BJ (cell line): Measurements from ENCODE around the gene TOP2A. TPM values are rescaled to one million over a fixed set of nuclear protein-coding genes. Genes with fewer than 3 reads are reported as not detected.

Source experiments
- CTCF ChIA-PET: fragments of 350-600 bp; formaldehyde crosslinking; extraction: SDS; loops from one replicate; lab custom pipeline; 2021; ENCODE audit warnings: antibody characterized with exemption, inconsistent platforms; lab: Yijun Ruan, JAX
- POLR2A ChIA-PET: fragments of 300-600 bp; sonication (Branson Sonifier 250); formaldehyde crosslinking; extraction: SDS; loops from one replicate; lab custom pipeline; 2021; ENCODE audit warnings: antibody characterized with exemption; lab: Charles Lee
- DNase-seq: peaks from one replicate; pipeline ENCODE4 v3.0.0-alpha.2; 2011; ENCODE audit warnings: low read depth
- H3K27me3 ChIP-seq: 2 replicates; pipeline ENCODE4 v1.6.0; 2011; ENCODE audit warnings: low read length; ENCODE audit not compliant: control insufficient read depth, insufficient read depth
- H3K36me3 ChIP-seq: 2 replicates; pipeline ENCODE4 v1.5.1; 2011; ENCODE audit warnings: low read length; ENCODE audit not compliant: control insufficient read depth, insufficient read depth
- H3K4me3 ChIP-seq: 2 replicates; pipeline ENCODE4 v1.5.1; 2011; ENCODE audit warnings: low read depth, mild to moderate bottlenecking, control low read depth, low read length
- CTCF ChIP-seq: IDR thresholded peaks from 2 replicates; pipeline ENCODE4 v1.5.1; 2011; ENCODE audit warnings: low read depth, mild to moderate bottlenecking, control low read depth, inconsistent platforms, low read length, moderate library complexity; ENCODE audit not compliant: insufficient read depth
- polyA plus RNA-seq: library from polyadenylated mRNA; depleted of rRNA; stranded (reverse); fragments of >200 nt; gene quantifications from 2 replicates; pipeline ENCODE4 v1.2.3, GENCODE V29; 2011

TOP2A gene
- polyA plus RNA-seq, 1 experiment = 31.8 TPM

DNA sequence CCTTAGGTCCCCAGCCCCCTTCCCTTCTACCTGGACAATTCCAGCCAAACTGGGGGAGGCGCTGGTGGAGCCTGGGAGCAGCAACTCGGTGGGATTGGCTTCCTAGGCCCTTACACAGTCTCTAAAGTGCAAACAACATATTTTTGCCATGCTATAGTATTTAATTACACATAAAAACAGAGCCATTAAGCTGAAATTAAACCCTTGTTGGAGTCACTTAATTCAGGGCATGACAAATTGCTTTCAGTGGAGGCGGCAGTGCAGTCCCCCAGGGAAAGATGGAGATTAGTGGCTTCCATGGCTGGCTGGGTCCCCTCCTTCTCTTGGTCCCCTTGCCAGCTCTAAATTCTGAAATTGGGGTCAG is 42.9 kb upstream of the TOP2A start:
- H3K36me3 ChIP-seq = peaks cover 28% of the 10 kb centered on the region
- CTCF ChIA-PET = interaction anchor here (1.1 to 4.2 kb wide), 5 partner anchors 10 to 73 kb away, joined by 4 to 31 read pairs (median 7); partner anchors contain the start of gene IGFBP4
- TF ChIP-seq CTCF = no peak
- no peak overlapping the region for H3K4me3 ChIP-seq
- POLR2A ChIA-PET = interaction anchor here (1.2 kb wide), 1 partner anchor 9 kb away, joined by 6 read pairs; no protein-coding TSS in a partner anchor
- no peaks in the 10 kb centered on the region for H3K27me3 ChIP-seq
- DNase-seq = no peak

DNA sequence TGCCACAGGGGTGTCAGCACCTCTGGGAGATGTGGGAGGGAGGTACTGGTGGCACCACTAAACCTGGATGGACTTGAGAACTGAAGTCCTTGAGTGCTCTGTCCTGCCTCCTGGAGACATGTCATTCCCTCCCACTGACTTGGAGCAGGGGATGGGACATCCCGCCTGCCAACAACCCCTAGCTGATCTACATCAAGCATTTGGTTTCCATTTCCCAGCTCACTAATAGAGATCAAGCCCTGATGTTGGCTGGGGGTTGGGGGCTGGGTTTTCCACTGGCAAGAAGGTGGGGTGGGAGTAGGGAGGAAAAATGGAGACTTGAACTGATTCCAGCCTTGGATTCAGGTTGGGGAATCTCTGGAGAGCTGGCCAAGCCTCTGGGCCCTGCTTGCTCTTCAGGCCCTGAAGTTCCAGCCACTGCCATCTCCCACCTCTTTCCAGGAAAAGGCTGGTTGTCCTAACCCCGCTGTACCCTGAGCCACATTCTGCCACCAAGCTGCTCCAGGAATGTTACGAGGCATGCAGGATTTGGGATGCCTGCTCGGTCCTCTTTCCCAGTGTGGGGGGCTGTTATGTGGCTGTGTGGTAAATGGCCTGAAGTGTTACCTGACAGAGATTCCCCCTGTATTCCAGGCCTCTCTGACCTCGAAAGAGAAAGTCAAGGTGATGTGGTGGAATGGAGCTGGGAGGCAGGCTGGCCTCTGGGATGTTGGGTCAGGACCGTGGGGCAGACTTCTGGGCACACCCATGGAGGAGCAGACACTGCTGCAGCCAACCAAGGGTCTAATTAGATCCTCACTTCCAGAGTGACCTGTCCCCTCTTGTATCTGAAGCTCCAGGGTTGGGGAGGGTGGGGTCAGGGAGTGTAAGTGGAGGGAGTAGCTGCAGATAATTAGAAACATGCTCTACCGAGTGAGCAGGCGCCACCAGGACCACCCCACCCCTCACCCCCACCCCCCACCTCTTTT is 42.2 kb upstream of the TOP2A start:
- POLR2A ChIA-PET = interaction anchor here (0.6 to 1.2 kb wide), 3 partner anchors 9 to 94 kb away, joined by 4 to 6 read pairs (median 6); no protein-coding TSS in a partner anchor
- peaks cover 30% of the 10 kb centered on the region for H3K36me3 ChIP-seq
- no peak for DNase-seq

GRCh38 chr17:40458851-40459482 is 41.3 kb upstream of the TOP2A start:
- H3K27me3 ChIP-seq = no peaks in the 10 kb centered on the region
- CTCF ChIA-PET = interaction anchor here (1.0 to 3.1 kb wide), 4 partner anchors 11 to 74 kb away, joined by 4 to 24 read pairs (median 8); partner anchors contain the start of gene IGFBP4
- TF ChIP-seq CTCF = no peak
- DNase-seq = no peak
- peaks cover 35% of the 10 kb centered on the region for H3K36me3 ChIP-seq
- POLR2A ChIA-PET = interaction anchor here (0.8 kb wide), 1 partner anchor 95 kb away, joined by 4 read pairs; no protein-coding TSS in a partner anchor
- H3K4me3 ChIP-seq = no peak overlapping the region

More for the DNA sequence above, 42.2 kb upstream of the TOP2A start:
- CTCF ChIA-PET = interaction anchor here (1.1 to 4.2 kb wide), 5 partner anchors 9 to 74 kb away, joined by 4 to 31 read pairs (median 7); partner anchors contain the start of gene IGFBP4
- Histone ChIP-seq H3K4me3 (no peak overlapping the region), H3K27me3 (no peaks in the 10 kb centered on the region)
- TF ChIP-seq CTCF = no peak

- CTCF ChIA-PET = interaction anchor here (1.0 to 2.9 kb wide), 3 partner anchors 10 to 75 kb away, joined by 5 to 24 read pairs (median 8); no protein-coding TSS in a partner anchor
- peak; percentile 79 for DNase-seq
- TF ChIP-seq CTCF = no peak
- Histone ChIP-seq H3K27me3 (no peaks in the 10 kb centered on the region), H3K36me3 (peaks cover 39% of the 10 kb centered on the region), H3K4me3 (no peak overlapping the region)
- POLR2A ChIA-PET = interaction anchor here (0.6 kb wide), 1 partner anchor 9 kb away, joined by 3 read pairs; no protein-coding TSS in a partner anchor
Observed at GRCh38 chr17:40457964-40458791, 40.5 kb upstream of the TOP2A start.
